LNCaP clone FGC (cell line): ENCODE data around the gene KLHDC10.
A peak's percentile ranks its signal among the peaks of the same experiment; 100 is the strongest.
"Not testable (repeated sequence)": the region's sequence is repeated elsewhere in the genome, so short reads cannot be mapped to it uniquely, and the experiment has no call there.

Experiments
- DNase-seq: peaks from one replicate; pipeline ENCODE4 v3.0.0-alpha.2; 2011; ENCODE audit warnings: low read depth
- H3K4me3 ChIP-seq: 2 replicates; pipeline ENCODE4 v1.5.1; 2011; ENCODE audit warnings: mild to moderate bottlenecking, low read depth, low read length, control low read depth
- CTCF ChIP-seq: IDR thresholded peaks from 2 replicates; pipeline ENCODE4 v1.5.1; 2012; ENCODE audit warnings: mild to moderate bottlenecking; ENCODE audit not compliant: control insufficient read depth, insufficient read depth; ENCODE audit errors: extremely low read depth

KLHDC10 gene

GRCh38 chr7:130065500-130066152 lies 4.7 kb upstream of the KLHDC10 start:
- no peak for DNase-seq
- H3K4me3 ChIP-seq = no peak overlapping the region
- no peak for TF ChIP-seq CTCF

- no peak for DNase-seq
- TF ChIP-seq CTCF = no peak
Measured at GRCh38 chr7:130069179-130069977, 956 bp upstream of the KLHDC10 start.

GRCh38 chr7:130070861-130071622 lies 708 bp downstream of the KLHDC10 start:
- TF ChIP-seq CTCF = no peak
- peak overlapping the region; percentile 77 for H3K4me3 ChIP-seq
- no peak for DNase-seq

More at GRCh38 chr7:130069179-130069977, 956 bp upstream of the KLHDC10 start:
- peak overlapping the region; percentile 77 for H3K4me3 ChIP-seq

- TF ChIP-seq CTCF = peak; percentile 95
- peak; percentile 68 for DNase-seq
- peak overlapping the region; percentile 77 for H3K4me3 ChIP-seq
Measured at GRCh38 chr7:130071701-130072622, 1.6 kb downstream of the KLHDC10 start.

- no peak overlapping the region for H3K4me3 ChIP-seq
- TF ChIP-seq CTCF = no peak
- DNase-seq = no peak
Measured at GRCh38 chr7:130079846-130080394, 9.6 kb downstream of the KLHDC10 start.

- H3K4me3 ChIP-seq, DNase-seq: not testable (repeated sequence)
Measured at GRCh38 chr7:130083497-130083896, 13.2 kb downstream of the KLHDC10 start.
